Endothelial cell of umbilical vein (primary cell): ENCODE measurements around the gene ZDHHC24. TPM values are rescaled to one million over a fixed set of nuclear protein-coding genes. Genes with fewer than 3 reads are reported as not detected.

Source experiments
- BruUV-seq: library from RNA; stranded (reverse); fragments of 400-500 nt; replicated peaks from 2 replicates; lab custom pipeline; 2021; lab: Mats Ljungman, UMichigan
- CTCF ChIA-PET: fragments of 300-600, 350-600 bp; sonication (Branson Sonifier 250); formaldehyde crosslinking; loops from one replicate; lab custom pipeline; 2021; ENCODE audit warnings: antibody characterized with exemption, inconsistent platforms; lab: Charles Lee
- POLR2A ChIA-PET: fragments of 300-600, 350-600 bp; sonication (Branson Sonifier 250); formaldehyde crosslinking; loops from one replicate; lab custom pipeline; 2021; ENCODE audit warnings: antibody characterized with exemption, inconsistent platforms; lab: Charles Lee
- DNase-seq: peaks from one replicate; pipeline ENCODE4 v3.0.0-alpha.2; 2011; ENCODE audit warnings: low read depth, low spot score
- FAIRE-seq: peaks from 2 replicates; lab custom pipeline; 2011; peaks lifted over from hg19 to GRCh38; lab: Jason Lieb, UNC
- H2AFZ ChIP-seq: 2 replicates; pipeline ENCODE4 v1.6.0; 2012; ENCODE audit warnings: low read depth, low read length, control low read depth, inconsistent platforms
- H3K27ac ChIP-seq: 2 replicates; pipeline ENCODE4 v1.5.1; 2011; ENCODE audit warnings: low read depth, mild to moderate bottlenecking, control low read depth, low read length, moderate library complexity; ENCODE audit not compliant: insufficient read depth
- H3K27me3 ChIP-seq, 2 experiments: 2 replicates each; pipeline versions ENCODE4 v1.6.0 to v1.6.1; 2011; ENCODE audit warnings: low read length in 2 of 2, mixed read lengths in 1 of 2; ENCODE audit not compliant: control insufficient read depth in 2 of 2, insufficient read depth in 2 of 2
- H3K36me3 ChIP-seq, 2 experiments: 2 replicates in 1 of 2; 3 replicates in 1 of 2; pipeline ENCODE4 v1.5.1; 2011; ENCODE audit warnings: low read length in 2 of 2, mild to moderate bottlenecking in 1 of 2, moderate library complexity in 1 of 2; ENCODE audit not compliant: control insufficient read depth in 2 of 2, insufficient read depth in 2 of 2; ENCODE audit errors: extremely low read depth in 1 of 2
- H3K4me1 ChIP-seq: 3 replicates; pipeline ENCODE4 v1.5.1; 2011; ENCODE audit warnings: mild to moderate bottlenecking, low read length; ENCODE audit not compliant: control insufficient read depth, insufficient read depth; ENCODE audit errors: extremely low read depth
- H3K4me2 ChIP-seq: 2 replicates; pipeline ENCODE4 v1.6.1; 2011; ENCODE audit warnings: low read length, control low read depth, mixed read lengths; ENCODE audit not compliant: insufficient read depth
- H3K4me3 ChIP-seq, 3 experiments: fragments of 200-600 bp in 1 of 3; sonication (generic), shearing (Covaris generic) in 1 of 3; replicated peaks in 1 of 3; 2 replicates each; pipeline ENCODE4 v1.5.1; 2011 to 2016; ENCODE audit warnings: control low read depth in 3 of 3, low read length in 3 of 3, mild to moderate bottlenecking in 2 of 3, inconsistent platforms in 1 of 3, low read depth in 1 of 3, moderate library complexity in 1 of 3; ENCODE audit not compliant: insufficient read depth in 1 of 3
- H3K79me2 ChIP-seq: 2 replicates; pipeline ENCODE4 v1.6.0; 2012; ENCODE audit warnings: low read length, inconsistent platforms; ENCODE audit not compliant: control insufficient read depth, insufficient read depth
- H3K9ac ChIP-seq: replicated peaks from 2 replicates; pipeline ENCODE3; 2011; ENCODE audit warnings: low read length, control low read depth; ENCODE audit not compliant: insufficient read depth; ENCODE audit errors: extremely low read depth
- H3K9me1 ChIP-seq: replicated peaks from 3 replicates; pipeline ENCODE4 v1.6.0; 2011; ENCODE audit warnings: mild to moderate bottlenecking, low read length; ENCODE audit not compliant: control insufficient read depth, insufficient read depth; ENCODE audit errors: extremely low read depth
- H3K9me3 ChIP-seq: replicated peaks from 2 replicates; pipeline ENCODE4 v1.5.1; 2012; ENCODE audit warnings: low read length, inconsistent platforms; ENCODE audit not compliant: control insufficient read depth, insufficient read depth
- H4K20me1 ChIP-seq: replicated peaks from 2 replicates; pipeline ENCODE3; 2011; ENCODE audit warnings: mild to moderate bottlenecking, low read length; ENCODE audit not compliant: control insufficient read depth, insufficient read depth; ENCODE audit errors: extremely low read depth
- CTCF ChIP-seq, 2 donors: IDR thresholded peaks; 1 replicate in 1 of 2; 2 replicates in 1 of 2; pipeline ENCODE4 v1.5.1; 2011; ENCODE audit warnings: low read length in 2 of 2, mild to moderate bottlenecking in 2 of 2, moderate library complexity in 2 of 2, control low read depth in 1 of 2, inconsistent platforms in 1 of 2, low read depth in 1 of 2; ENCODE audit not compliant: insufficient read depth in 1 of 2; ENCODE audit errors: extremely low read depth in 1 of 2
- MAX ChIP-seq: IDR thresholded peaks from 2 replicates; pipeline ENCODE4 v1.6.1; 2011; ENCODE audit not compliant: insufficient read depth, insufficient read length
- dilution Hi-C: fragments of 300-500 bp; cut with MboI; formaldehyde crosslinking; loops from one replicate; pipeline ENCODE4 v1.15.0; 2019; ENCODE audit warnings: low sequenced_read_pairs; ENCODE audit not compliant: extremely low pct_ligation_motif_present
- intact Hi-C: fragments of 100-400 bp; cut with micrococcal nuclease; formaldehyde crosslinking; loops from one replicate; pipeline ENCODE4 v1.10.0; 2022
- polyA plus RNA-seq, 4 experiments: library from polyadenylated mRNA; depleted of rRNA in 3 of 4; stranded (reverse) in 3 of 4; unstranded in 1 of 4; fragments of >200 nt; gene quantifications; 2 replicates each; pipeline versions ENCODE4 v1.2.1 to v1.2.3, GENCODE V29; 2011 to 2012; ENCODE audit warnings: missing spikeins in 1 of 4
- total RNA-seq: library from RNA; stranded (reverse); gene quantifications from 2 replicates; pipeline ENCODE4 v1.2.3, GENCODE V29; 2021

Gene ZDHHC24
- total and polyA plus RNA-seq, 2 donors (not counting 3 experiments of a cell fraction or from before 2014, with no cell fraction given) = 20.1 to 21.1 TPM

GRCh38 chr11:66568124-66568916, 22.5 kb upstream of the ZDHHC24 start, which contains the start of gene CTSF:
CTSF (minus strand) TSS chr11:66568606; CDS start chr11:66568486, 120 bp downstream.
- no peak within 1 kb of the TSS for H3K9ac ChIP-seq

More at GRCh38 chr11:66568124-66568916, 22.5 kb upstream of the ZDHHC24 start, which contains the start of gene CTSF:
- TF ChIP-seq CTCF (IDR thresholded peaks at IDR 0.05; ENCODE audit: extremely low read depth in 1 of 2, insufficient read depth in 1 of 2, low read depth in 1 of 2, low read length in 2 of 2) (no peak), MAX (peak; percentile 95)
- Histone ChIP-seq H2AFZ (peak within 1 kb of the TSS; percentile 70), H3K4me3 (peak within 1 kb of the TSS in 1 of 3 experiments; percentile 44), H3K4me1 (peaks cover 3% of the 10 kb centered on the region), H3K27me3 (no peaks in the 10 kb centered on the region), H3K9me3 (no peaks in the 10 kb centered on the region), H3K36me3 (no peaks in the 10 kb centered on the region), H3K27ac (no peak within 1 kb of the TSS), H4K20me1 (no peaks in the 10 kb centered on the region), H3K9me1 (no peaks in the 10 kb centered on the region), H3K79me2 (no peaks in the 10 kb centered on the region), H3K4me2 (peak within 1 kb of the TSS; percentile 69)
- no TSS peak for BruUV-seq
- intact Hi-C loops = no loop called here
- dilution Hi-C loops = no loop called here
- POLR2A ChIA-PET = interaction anchor here (0.6 to 1.8 kb wide), 4 partner anchors 48 to 364 kb away, joined by 3 to 4 read pairs (median 3); partner anchors contain the start of genes BBS1, RBM14 and RBM4
- peak; percentile 85 for DNase-seq
- CTCF ChIA-PET = interaction anchor here (0.8 to 2.9 kb wide), 8 partner anchors 9 to 110 kb away, joined by 3 to 18 read pairs (median 6); partner anchors contain the start of genes ACTN3, CCDC87, CCS and RBM4B
- FAIRE-seq = peak; percentile 87
